Ishikawa (cell line): Measurements from ENCODE around the gene SEMA3A.

Experiments
- CEBPB ChIP-seq: IDR thresholded peaks from 2 replicates; pipeline ENCODE4 v1.6.1; 2012
- CREB1 ChIP-seq: IDR thresholded peaks from 2 replicates; pipeline ENCODE4 v1.6.1; 2012; ENCODE audit warnings: low read depth
- EGR1 ChIP-seq: IDR thresholded peaks from 2 replicates; pipeline ENCODE4 v1.6.1; 2012
- EP300 ChIP-seq: IDR thresholded peaks from 2 replicates; pipeline ENCODE4 v1.6.1; 2012; ENCODE audit warnings: borderline replicate concordance
- FOXM1 ChIP-seq: IDR thresholded peaks from 2 replicates; pipeline ENCODE4 v1.6.1; 2012; ENCODE audit warnings: low read depth, borderline replicate concordance
- MAX ChIP-seq: IDR thresholded peaks from 2 replicates; pipeline ENCODE4 v1.6.1; 2012
- NFIC ChIP-seq: IDR thresholded peaks from 2 replicates; pipeline ENCODE4 v1.6.1; 2012
- RAD21 ChIP-seq: IDR thresholded peaks from 2 replicates; pipeline ENCODE4 v1.6.1; 2012; ENCODE audit warnings: low read depth
- TAF1 ChIP-seq: IDR thresholded peaks from 2 replicates; pipeline ENCODE4 v1.6.1; 2012; ENCODE audit warnings: low read depth, mild to moderate bottlenecking
- TCF12 ChIP-seq: IDR thresholded peaks from 2 replicates; pipeline ENCODE4 v1.6.1; 2012; ENCODE audit warnings: low read depth
- TEAD4 ChIP-seq: IDR thresholded peaks from 2 replicates; pipeline ENCODE4 v1.6.1; 2012
- YY1 ChIP-seq: IDR thresholded peaks from 2 replicates; pipeline ENCODE4 v1.6.1; 2012; ENCODE audit warnings: low read depth
- ZBTB7A ChIP-seq: IDR thresholded peaks from 2 replicates; pipeline ENCODE4 v1.6.1; 2012; ENCODE audit warnings: low read depth
- TF ChIP-seq, protein P1 (sequence below): IDR thresholded peaks from 2 replicates; pipeline ENCODE4 v1.6.1; 2012; ENCODE audit warnings: low read depth, mild to moderate bottlenecking
- TF ChIP-seq, protein P2 (sequence below): IDR thresholded peaks from 2 replicates; pipeline ENCODE4 v1.6.1; 2012

Gene SEMA3A

DNA sequence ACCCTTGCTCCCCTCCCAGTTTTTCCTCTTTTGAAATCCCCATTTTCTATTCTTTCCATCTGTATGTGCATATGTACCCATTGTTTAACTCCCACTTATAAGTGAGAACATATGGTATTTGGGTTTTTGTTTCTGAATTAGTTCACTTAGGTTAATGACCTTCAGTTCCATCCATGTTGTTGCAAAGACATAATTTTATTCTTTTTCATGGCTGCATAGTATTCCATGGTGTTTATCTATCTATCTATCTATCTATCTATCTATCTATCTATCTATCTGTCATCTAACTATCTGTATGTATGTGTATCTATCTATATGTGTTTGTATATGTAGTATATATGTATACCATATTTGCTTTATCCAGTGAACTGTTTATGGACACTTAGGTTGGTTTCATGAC, 281.4 kb downstream of the SEMA3A start:
- TF ChIP-seq FOXM1: no peak
- no peak for TF ChIP-seq YY1
- no peak for TF ChIP-seq EP300
- no peak for TF ChIP-seq CEBPB
- TF ChIP-seq TCF12: no peak
- TF ChIP-seq ZBTB7A: no peak
- no peak for TF ChIP-seq TAF1
- no peak for TF ChIP-seq RAD21
- no peak for TF ChIP-seq NFIC
- no peak for TF ChIP-seq MAX
- TF ChIP-seq, protein P1, sequence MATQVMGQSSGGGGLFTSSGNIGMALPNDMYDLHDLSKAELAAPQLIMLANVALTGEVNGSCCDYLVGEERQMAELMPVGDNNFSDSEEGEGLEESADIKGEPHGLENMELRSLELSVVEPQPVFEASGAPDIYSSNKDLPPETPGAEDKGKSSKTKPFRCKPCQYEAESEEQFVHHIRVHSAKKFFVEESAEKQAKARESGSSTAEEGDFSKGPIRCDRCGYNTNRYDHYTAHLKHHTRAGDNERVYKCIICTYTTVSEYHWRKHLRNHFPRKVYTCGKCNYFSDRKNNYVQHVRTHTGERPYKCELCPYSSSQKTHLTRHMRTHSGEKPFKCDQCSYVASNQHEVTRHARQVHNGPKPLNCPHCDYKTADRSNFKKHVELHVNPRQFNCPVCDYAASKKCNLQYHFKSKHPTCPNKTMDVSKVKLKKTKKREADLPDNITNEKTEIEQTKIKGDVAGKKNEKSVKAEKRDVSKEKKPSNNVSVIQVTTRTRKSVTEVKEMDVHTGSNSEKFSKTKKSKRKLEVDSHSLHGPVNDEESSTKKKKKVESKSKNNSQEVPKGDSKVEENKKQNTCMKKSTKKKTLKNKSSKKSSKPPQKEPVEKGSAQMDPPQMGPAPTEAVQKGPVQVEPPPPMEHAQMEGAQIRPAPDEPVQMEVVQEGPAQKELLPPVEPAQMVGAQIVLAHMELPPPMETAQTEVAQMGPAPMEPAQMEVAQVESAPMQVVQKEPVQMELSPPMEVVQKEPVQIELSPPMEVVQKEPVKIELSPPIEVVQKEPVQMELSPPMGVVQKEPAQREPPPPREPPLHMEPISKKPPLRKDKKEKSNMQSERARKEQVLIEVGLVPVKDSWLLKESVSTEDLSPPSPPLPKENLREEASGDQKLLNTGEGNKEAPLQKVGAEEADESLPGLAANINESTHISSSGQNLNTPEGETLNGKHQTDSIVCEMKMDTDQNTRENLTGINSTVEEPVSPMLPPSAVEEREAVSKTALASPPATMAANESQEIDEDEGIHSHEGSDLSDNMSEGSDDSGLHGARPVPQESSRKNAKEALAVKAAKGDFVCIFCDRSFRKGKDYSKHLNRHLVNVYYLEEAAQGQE: no peak
- no peak for TF ChIP-seq CREB1

GRCh38 chr7:83908526-83908925, 286.1 kb downstream of the SEMA3A start:
- TF ChIP-seq TAF1 (no peak), FOXM1 (no peak), TEAD4 (no peak), NFIC (no peak), MAX (no peak), RAD21 (no peak), CREB1 (no peak), ZBTB7A (no peak), EP300 (no peak), EGR1 (no peak), TCF12 (no peak)
- TF ChIP-seq, protein P1: no peak
- TF ChIP-seq, protein P2, sequence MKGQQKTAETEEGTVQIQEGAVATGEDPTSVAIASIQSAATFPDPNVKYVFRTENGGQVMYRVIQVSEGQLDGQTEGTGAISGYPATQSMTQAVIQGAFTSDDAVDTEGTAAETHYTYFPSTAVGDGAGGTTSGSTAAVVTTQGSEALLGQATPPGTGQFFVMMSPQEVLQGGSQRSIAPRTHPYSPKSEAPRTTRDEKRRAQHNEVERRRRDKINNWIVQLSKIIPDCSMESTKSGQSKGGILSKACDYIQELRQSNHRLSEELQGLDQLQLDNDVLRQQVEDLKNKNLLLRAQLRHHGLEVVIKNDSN: no peak
